Keratinocyte (primary cell): ENCODE results near the gene NUAK1. TPM values are rescaled to one million over a fixed set of nuclear protein-coding genes. Genes with fewer than 3 reads are reported as not detected.

Source experiments
- DNase-seq: peaks from one replicate; pipeline ENCODE4 v3.0.0-alpha.2; 2011; ENCODE audit warnings: low read depth, missing footprints, low spot score
- FAIRE-seq: peaks from 2 replicates; lab custom pipeline; 2011; peaks lifted over from hg19 to GRCh38; lab: Jason Lieb, UNC
- H2AFZ ChIP-seq: 2 replicates; pipeline ENCODE4 v1.6.0; 2012; ENCODE audit warnings: low read length, control low read depth, inconsistent platforms; ENCODE audit not compliant: control insufficient read depth
- H3K27ac ChIP-seq: 2 replicates; pipeline ENCODE4 v1.5.1; 2011; ENCODE audit warnings: low read length; ENCODE audit not compliant: control insufficient read depth, insufficient read depth
- H3K27me3 ChIP-seq: 3 replicates; pipeline ENCODE4 v1.6.0; 2011; ENCODE audit warnings: low read length; ENCODE audit not compliant: control insufficient read depth, insufficient read depth; ENCODE audit errors: extremely low read depth
- H3K36me3 ChIP-seq, 2 experiments: 2 replicates in 1 of 2; 3 replicates in 1 of 2; pipeline ENCODE4 v1.5.1; 2011; ENCODE audit warnings: low read length in 2 of 2, mild to moderate bottlenecking in 1 of 2; ENCODE audit not compliant: control insufficient read depth in 2 of 2, insufficient read depth in 2 of 2; ENCODE audit errors: extremely low read depth in 1 of 2
- H3K4me1 ChIP-seq: 3 replicates; pipeline ENCODE4 v1.5.1; 2011; ENCODE audit warnings: low read length; ENCODE audit not compliant: control insufficient read depth, insufficient read depth; ENCODE audit errors: extremely low read depth
- H3K4me2 ChIP-seq: 3 replicates; pipeline ENCODE4 v1.6.0; 2011; ENCODE audit warnings: low read depth, low read length; ENCODE audit not compliant: control insufficient read depth, insufficient read depth; ENCODE audit errors: extremely low read depth
- H3K4me3 ChIP-seq, 3 experiments: fragments of 200-600 bp in 1 of 3; sonication (generic) in 1 of 3; 2 replicates in 2 of 3; 3 replicates in 1 of 3; pipeline ENCODE4 v1.5.1; 2011 to 2016; ENCODE audit warnings: low read length in 3 of 3, mild to moderate bottlenecking in 3 of 3, control low read depth in 2 of 3, inconsistent platforms in 1 of 3, low read depth in 1 of 3, mixed read lengths in 1 of 3, mixed run types in 1 of 3, moderate library complexity in 1 of 3; ENCODE audit not compliant: control insufficient read depth in 2 of 3, insufficient read depth in 2 of 3; ENCODE audit errors: extremely low read depth in 1 of 3
- H3K79me2 ChIP-seq: 2 replicates; pipeline ENCODE4 v1.6.0; 2012; ENCODE audit warnings: low read length; ENCODE audit not compliant: control insufficient read depth, insufficient read depth
- H3K9ac ChIP-seq: 3 replicates; pipeline ENCODE4 v1.6.0; 2011; ENCODE audit warnings: low read length; ENCODE audit not compliant: control insufficient read depth, insufficient read depth; ENCODE audit errors: extremely low read depth
- H3K9me1 ChIP-seq: 3 replicates; pipeline ENCODE4 v1.6.0; 2011; ENCODE audit warnings: low read length; ENCODE audit not compliant: control insufficient read depth, insufficient read depth; ENCODE audit errors: extremely low read depth
- H3K9me3 ChIP-seq: 2 replicates; pipeline ENCODE4 v1.5.1; 2012; ENCODE audit warnings: low read depth, low read length; ENCODE audit not compliant: control insufficient read depth
- H4K20me1 ChIP-seq: 3 replicates; pipeline ENCODE4 v1.6.0; 2011; ENCODE audit warnings: low read length; ENCODE audit not compliant: control insufficient read depth, insufficient read depth; ENCODE audit errors: extremely low read depth
- EZH2 ChIP-seq: IDR thresholded peaks from one replicate; pipeline ENCODE4 v1.6.1; 2012; ENCODE audit warnings: inconsistent platforms, mild to moderate bottlenecking, low read length, moderate library complexity
- dilution Hi-C: fragments of 300-500 bp; cut with MboI; formaldehyde crosslinking; loops from one replicate; pipeline ENCODE4 v1.7.0; 2020; ENCODE audit warnings: low sequenced_read_pairs; ENCODE audit not compliant: extremely low pct_ligation_motif_present
- polyA plus RNA-seq, 5 experiments: library from polyadenylated mRNA; depleted of rRNA in 3 of 5; stranded (reverse) in 3 of 5; stranded (forward) in 1 of 5; unstranded in 1 of 5; fragments of >200 nt; gene quantifications; 1 replicate in 1 of 5; 2 replicates in 3 of 5; 3 replicates in 1 of 5; pipeline versions ENCODE4 v1.2.1 to v1.2.3, GENCODE V29; 2011 to 2012; ENCODE audit warnings: missing spikeins in 2 of 5, low read depth in 1 of 5, low replicate concordance in 1 of 5
- TF ChIP-seq, protein P1 (sequence below), 3 experiments: IDR thresholded peaks in 1 of 3; conservative IDR thresholded peaks in 1 of 3; optimal IDR thresholded peaks in 1 of 3; 2 replicates in 2 of 3; 3 replicates in 1 of 3; pipeline versions ENCODE3 to v1.5.1; 2011; ENCODE audit warnings: low read length in 3 of 3, mild to moderate bottlenecking in 3 of 3, moderate library complexity in 2 of 3, control low read depth in 1 of 3, inconsistent platforms in 1 of 3; ENCODE audit not compliant: insufficient read depth in 2 of 3; ENCODE audit errors: extremely low read depth in 1 of 3

The NUAK1 gene
- polyA plus RNA-seq, 1 donor (not counting 4 experiments of a cell fraction or from before 2014, with no cell fraction given), result 12.3 TPM

DNA sequence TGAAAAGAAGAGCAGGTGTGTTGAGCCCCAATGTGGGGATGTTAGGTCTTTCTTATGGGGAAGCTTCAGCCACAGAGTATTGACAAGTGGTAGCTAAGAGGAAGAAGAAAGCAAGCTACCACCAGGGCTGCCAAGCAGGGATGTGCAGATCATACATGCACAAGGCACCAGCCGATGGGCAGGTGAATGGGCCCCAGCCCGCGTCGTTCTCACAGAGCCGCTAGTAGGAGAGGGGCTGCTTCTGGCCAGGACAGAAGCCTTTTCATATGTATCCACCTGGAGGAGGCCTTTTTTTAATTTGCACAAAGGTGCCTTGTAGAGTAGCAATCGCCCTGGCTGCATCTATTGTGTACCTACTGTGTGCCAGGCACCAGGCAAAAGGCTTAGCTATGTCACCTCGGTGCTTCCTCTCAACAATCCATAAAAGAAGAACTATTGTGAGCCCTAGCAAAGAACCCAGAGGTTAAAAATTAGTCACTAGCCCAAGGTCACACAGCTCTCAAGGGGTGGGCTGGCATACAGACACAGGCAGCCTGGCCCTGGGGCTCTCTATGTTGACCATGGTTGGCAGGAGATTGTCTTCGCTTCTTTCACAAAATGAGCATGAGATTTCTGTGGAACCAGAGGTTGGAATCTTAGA, 8.2 kb downstream of the NUAK1 start:
- H3K9me1 ChIP-seq, result peaks cover 4% of the 10 kb centered on the region
- peaks cover 88% of the 10 kb centered on the region for H3K79me2 ChIP-seq

GRCh38 chr12:106128585-106129328, 10.0 kb downstream of the NUAK1 start:
- H2AFZ ChIP-seq, result no peak overlapping the region
- H3K9ac ChIP-seq, result no peak overlapping the region
- peaks cover 86% of the 10 kb centered on the region for H3K79me2 ChIP-seq
- FAIRE-seq (no peak), DNase-seq (no peak)
- H3K4me1 ChIP-seq, result peaks cover 36% of the 10 kb centered on the region
- no peak overlapping the region for H3K4me3 ChIP-seq
- H3K27ac ChIP-seq, result no peak overlapping the region
- no peaks in the 10 kb centered on the region for H3K27me3 ChIP-seq
- dilution Hi-C loops, result no loop called here
- no peak for TF ChIP-seq EZH2
- TF ChIP-seq, protein P1, sequence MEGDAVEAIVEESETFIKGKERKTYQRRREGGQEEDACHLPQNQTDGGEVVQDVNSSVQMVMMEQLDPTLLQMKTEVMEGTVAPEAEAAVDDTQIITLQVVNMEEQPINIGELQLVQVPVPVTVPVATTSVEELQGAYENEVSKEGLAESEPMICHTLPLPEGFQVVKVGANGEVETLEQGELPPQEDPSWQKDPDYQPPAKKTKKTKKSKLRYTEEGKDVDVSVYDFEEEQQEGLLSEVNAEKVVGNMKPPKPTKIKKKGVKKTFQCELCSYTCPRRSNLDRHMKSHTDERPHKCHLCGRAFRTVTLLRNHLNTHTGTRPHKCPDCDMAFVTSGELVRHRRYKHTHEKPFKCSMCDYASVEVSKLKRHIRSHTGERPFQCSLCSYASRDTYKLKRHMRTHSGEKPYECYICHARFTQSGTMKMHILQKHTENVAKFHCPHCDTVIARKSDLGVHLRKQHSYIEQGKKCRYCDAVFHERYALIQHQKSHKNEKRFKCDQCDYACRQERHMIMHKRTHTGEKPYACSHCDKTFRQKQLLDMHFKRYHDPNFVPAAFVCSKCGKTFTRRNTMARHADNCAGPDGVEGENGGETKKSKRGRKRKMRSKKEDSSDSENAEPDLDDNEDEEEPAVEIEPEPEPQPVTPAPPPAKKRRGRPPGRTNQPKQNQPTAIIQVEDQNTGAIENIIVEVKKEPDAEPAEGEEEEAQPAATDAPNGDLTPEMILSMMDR (optimal IDR thresholded peaks at IDR 0.05 in 1 of 3, IDR thresholded peaks at IDR 0.05 in 1 of 3, conservative IDR thresholded peaks at IDR 0.05 in 1 of 3; ENCODE audit: extremely low read depth in 1 of 3, insufficient read depth in 2 of 3, low read length in 3 of 3), result no peak
- H3K4me2 ChIP-seq, result no peak overlapping the region
- peaks cover 4% of the 10 kb centered on the region for H3K9me1 ChIP-seq
- no peaks in the 10 kb centered on the region for H3K9me3 ChIP-seq
- H4K20me1 ChIP-seq, result no peaks in the 10 kb centered on the region
- H3K36me3 ChIP-seq, result no peaks in the 10 kb centered on the region

More for the DNA sequence above, 8.2 kb downstream of the NUAK1 start:
- Histone ChIP-seq H3K36me3 (no peaks in the 10 kb centered on the region), H3K9ac (no peak overlapping the region), H3K27me3 (no peaks in the 10 kb centered on the region), H3K4me1 (peaks cover 54% of the 10 kb centered on the region), H3K9me3 (no peaks in the 10 kb centered on the region), H3K27ac (no peak overlapping the region), H4K20me1 (no peaks in the 10 kb centered on the region), H2AFZ (no peak overlapping the region), H3K4me3 (no peak overlapping the region), H3K4me2 (no peak overlapping the region)
- dilution Hi-C loops, result no loop called here
- DNase-seq (no peak), FAIRE-seq (no peak)
- TF ChIP-seq, protein P1 (optimal IDR thresholded peaks at IDR 0.05 in 1 of 3, IDR thresholded peaks at IDR 0.05 in 1 of 3, conservative IDR thresholded peaks at IDR 0.05 in 1 of 3; ENCODE audit: extremely low read depth in 1 of 3, insufficient read depth in 2 of 3, low read length in 3 of 3), result no peak
- no peak for TF ChIP-seq EZH2
